HG03103 (cell line): ENCODE measurements around the gene MYO16.

Experiments
- ATAC-seq: cut with Tn5 transposase; IDR thresholded peaks from one replicate; pipeline ENCODE4 v1.9.1; 2021; ENCODE audit warnings: low read depth; ENCODE audit not compliant: unreplicated experiment

Gene MYO16

DNA sequence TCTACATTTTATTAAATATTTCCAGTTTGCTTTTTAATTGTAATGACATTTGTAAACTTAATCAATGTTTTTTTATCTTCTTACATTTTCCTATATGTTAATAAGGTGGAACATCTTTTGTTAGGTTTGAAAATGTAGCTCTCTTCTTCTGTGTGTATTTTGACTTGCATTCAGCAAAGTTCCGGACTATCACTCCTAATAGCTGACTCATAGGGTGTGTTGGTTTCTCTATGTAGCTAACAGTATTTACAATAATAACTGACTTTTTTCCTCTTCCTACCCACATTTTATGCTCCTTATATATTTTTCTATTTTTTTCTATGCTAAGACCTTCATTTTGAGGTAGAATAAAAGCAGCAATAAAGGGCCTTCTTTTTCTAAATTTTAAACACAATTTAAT lies 28.1 kb downstream of the MYO16 start:
- ATAC-seq, result no peak

GRCh38 chr13:108662528-108662927 lies 33.1 kb downstream of the MYO16 start:
- no peak for ATAC-seq

DNA sequence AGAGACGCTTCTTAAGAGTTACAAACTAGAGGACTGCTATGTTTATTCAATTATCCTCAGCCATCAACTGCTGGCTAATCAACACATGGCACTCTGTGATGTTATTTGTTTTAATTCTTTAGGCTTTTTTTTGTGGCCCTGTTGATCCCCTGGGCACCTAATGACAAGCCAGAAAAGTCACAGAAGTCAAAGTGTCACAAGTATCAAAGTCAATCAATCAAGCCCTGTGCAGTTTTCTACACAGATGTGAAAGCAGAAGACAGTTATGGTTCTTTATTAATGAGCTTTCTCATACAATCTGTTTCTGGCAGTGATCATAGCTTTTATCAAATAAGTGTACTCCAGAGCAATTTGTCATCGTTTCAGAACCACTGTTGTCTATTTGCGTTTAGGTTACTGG lies 34.3 kb downstream of the MYO16 start:
- no peak for ATAC-seq

DNA sequence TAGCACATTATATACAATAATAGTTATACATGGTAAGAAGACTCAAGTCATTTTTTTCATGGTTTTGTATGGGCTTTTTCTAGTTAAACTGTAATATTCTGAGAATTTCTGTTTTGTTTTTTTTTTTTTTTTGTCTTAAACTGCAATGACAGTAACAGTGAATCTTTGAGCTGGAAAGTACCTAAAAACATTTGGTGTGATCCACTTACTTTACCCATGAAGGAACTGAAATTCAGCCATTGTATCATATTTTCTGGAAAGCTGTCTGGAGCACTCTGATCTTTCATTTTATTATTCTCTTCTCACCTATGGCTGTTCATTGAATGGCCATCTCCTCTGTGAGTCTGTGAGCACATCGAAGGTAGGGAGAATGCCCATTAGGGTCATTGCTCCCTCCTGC lies 37.8 kb downstream of the MYO16 start:
- no peak for ATAC-seq

DNA sequence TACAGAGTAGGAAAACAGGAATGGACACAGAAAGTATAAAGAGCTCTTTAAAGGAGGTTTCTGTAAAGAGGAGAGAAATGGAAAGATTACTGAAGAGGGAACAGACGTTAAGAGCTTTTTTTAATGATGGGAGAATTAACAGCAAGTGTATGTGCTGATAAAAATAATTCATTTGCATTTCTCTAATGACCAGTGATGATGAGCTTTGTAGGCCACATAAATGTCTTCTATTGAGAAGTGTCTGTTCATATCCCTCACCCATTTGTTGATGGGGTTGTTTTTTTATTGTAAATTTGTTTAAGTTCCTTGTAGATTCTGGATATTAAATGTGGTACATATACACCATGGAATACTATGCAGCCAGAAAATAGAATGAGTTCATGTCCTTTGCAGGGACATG lies 40.0 kb downstream of the MYO16 start:
- no peak for ATAC-seq

DNA sequence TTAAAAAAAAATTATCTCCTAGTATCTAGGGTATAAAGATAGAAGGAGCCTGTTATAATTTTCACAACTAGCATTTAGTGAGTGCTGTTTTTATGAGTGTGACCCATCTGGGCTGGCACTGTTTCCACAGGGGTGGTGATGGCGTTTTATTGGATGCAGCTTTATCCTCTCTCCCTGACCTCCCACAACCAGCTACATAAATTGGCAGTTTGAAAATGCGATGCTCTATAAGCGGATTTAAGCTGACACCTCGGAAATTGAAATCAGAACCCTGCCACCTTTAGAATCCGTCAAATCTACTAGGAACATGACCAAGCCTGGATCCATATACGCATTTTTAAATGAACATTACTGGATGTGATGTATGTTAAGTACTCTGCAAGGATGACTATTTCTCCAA lies 44.9 kb downstream of the MYO16 start:
- no peak for ATAC-seq

DNA sequence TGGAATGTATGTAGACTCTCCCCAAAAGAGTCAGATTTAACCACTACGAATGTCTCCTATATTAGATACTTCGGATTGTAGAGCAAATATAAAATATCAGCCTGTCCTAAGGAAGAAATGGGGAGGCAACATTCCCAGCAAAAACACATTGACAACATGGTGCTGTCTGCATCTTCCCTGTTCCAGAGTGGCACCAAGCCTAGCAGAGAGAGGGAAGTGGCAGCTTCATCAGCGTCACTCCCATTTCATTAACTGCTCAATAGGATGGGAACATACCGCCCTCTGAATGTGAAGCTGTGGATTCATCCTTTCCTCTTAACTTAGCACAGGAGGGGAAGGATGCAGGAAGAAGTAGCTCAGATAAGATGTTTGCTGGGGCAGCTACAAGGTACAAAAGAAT lies 45.4 kb downstream of the MYO16 start:
- no peak for ATAC-seq

DNA sequence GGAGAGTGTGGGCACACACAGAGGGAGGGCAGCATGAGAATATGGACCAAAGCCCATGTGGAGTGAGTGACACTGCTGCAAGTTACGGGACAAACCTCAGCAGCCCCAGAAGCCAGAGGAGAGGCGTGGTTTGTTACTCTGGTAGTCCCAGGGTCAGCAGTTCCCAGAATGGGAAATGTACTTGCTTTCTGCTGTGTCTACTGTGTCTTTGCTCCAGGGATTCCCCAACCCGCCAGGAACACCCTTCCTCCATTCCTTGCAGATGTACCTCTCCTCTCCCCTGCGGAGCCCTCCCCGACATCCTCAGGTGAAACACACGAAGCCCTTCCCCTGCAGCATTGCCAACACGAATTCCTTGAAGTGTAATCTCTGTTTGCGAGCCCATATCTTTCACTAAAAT lies 47.2 kb downstream of the MYO16 start:
- ATAC-seq, result no peak

GRCh38 chr13:108677806-108678205 lies 48.4 kb downstream of the MYO16 start:
- no peak for ATAC-seq

DNA sequence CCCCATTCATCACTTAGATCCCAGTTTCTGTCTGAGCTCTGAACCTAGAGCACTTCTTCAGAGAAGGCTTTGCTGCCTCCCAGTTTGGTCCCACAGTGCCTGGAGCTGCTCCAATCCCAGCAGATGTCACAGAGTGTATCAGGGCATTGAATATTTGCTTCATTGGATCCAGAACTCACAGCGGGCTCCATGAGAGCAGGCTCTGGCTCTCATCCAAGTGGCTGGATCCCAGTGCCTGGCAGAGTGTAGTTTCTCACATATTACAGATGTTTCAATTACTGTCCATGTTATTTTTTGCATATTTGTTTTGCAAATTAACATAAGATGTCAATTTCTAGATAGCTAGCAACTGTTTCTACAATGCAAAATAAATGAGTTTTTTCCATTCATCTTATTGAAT lies 50.6 kb downstream of the MYO16 start:
- ATAC-seq, result no peak

DNA sequence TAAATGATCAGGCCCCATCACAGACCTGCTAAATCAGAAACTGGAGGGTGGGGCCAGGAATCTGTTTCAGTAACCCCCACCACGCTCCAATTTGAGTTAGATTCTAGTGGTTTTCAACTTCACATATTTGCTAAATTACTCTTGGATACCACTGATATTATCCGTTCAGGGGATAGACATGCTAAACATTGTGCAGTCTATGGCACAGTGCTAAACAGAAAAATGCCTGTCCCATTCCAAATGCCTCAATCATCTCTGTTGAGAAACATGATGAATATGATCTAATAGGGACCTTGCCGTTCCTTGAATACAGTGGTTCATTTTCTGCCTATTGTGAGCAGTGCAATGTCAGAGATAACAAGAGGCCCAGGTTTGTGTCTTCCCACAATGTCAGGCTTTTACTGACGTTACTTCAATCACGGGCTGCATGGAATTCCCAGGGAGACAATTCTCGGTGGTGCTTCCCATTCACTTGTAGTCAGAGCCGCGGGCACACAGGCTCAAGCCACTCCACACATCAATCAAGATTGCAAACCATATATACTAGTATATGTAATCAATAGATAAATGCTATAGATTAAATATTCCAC lies 52.7 kb downstream of the MYO16 start:
- no peak for ATAC-seq

- no peak for ATAC-seq
Observed at GRCh38 chr13:108682714-108683113, 53.3 kb downstream of the MYO16 start.

DNA sequence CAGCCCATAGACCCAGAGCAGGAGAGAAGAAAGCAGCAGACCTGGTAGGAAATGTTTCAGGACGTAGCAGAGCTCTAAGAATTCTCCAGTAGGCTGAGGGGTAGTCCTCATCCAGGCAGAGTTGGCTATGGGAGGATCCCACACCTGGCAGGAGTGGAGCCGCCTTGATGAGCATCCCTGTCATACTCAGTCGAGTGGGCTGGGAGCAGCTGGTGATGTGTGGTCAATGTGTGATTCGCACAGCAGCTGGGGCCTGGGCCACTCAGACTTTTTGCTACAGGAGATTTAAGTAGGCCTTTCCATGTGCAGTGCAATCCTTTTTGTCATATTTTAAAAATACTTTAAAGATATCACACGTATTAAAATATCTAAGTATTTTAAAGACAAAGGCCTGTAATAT lies 56.6 kb downstream of the MYO16 start:
- ATAC-seq, result no peak

DNA sequence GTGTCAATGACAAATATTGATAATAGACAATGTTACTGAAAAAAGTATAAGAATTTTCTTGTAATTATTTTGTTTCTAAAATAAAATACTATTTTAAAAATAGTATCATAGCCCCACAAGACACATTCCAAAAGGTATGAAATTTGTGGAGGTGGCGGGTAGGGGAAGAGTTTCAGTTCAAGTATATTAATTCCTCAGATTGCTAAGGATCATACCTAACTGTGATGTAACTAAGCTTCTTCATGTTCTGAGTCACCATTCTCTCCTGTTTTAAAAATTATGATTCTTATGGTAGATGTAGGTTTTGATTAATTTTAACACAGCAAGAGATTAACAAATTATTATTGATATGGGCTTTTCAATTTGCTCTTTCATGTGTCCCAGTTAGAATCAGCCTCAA lies 61.3 kb downstream of the MYO16 start:
- ATAC-seq, result no peak

DNA sequence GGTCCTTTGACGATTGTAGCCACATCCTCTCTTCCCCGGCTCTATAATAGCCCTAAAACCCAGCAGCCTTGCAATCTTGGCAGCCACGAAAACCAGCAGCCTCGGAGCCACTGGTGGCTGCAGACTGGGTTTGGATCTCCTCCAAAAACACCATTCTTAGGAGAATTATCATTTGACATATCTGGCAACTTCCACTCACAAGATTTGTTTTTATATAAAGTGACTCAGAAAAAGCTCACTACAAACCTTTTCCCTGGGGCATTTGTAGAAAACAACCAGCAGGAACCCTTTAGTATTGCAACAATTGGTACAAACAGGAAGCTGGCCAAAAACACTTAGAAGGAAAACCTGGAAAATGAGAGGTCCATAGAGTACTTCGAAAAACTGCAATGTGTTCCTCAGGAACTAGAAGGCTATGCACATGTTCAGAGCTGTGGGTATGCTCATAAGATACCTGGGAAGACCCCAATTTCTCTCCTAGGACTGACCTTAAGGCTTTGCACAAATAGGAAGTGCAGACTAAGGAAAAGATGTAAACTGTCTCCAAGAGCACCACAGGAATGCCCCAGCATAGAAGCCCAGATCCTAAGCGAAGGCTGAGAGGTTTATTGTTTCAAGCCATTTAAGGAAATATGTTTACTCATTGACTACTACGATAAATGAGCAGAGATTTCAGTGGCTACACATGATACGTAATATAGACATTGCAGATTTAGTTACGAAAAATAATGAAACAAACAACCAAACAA lies 71.2 kb downstream of the MYO16 start:
- no peak for ATAC-seq

DNA sequence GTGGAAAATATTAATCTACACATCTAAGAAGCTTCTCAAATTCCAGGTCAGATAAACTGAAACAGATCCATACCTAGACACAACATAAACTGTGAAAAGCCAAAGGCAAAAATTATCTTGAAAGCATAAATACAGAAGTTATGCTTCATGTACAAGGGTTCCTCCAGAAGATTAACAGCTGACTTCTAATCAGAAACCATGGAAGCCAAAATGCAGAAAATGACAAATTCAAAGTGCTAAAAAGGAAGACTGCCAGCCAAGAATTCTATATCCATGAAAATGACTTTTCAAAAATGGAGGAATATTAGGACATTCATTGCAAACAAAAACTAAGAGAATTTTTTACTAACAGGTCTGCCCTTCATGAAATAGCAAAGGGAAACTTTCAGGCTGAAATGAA lies 72.8 kb downstream of the MYO16 start:
- no peak for ATAC-seq

GRCh38 chr13:108705031-108705430 lies 75.6 kb downstream of the MYO16 start:
- ATAC-seq, result no peak

DNA sequence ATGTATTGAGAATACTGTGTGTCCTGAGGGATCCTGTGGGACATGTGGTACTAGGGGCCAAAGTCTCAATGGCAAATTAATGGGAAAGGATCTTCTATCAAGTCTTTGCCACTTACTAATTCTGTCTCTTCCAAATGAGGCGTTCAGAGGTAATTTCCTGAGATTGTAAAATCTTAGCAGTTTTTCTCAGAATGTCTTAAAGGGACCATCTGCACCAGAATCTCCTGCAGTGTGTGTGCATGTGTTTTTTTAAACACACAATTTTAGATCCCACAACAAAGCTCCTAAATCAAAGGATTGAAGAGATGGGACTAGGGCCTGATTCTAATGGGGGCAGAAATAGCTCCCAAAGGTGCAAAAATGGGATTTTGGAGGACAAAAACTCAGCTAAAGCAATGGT lies 78.2 kb downstream of the MYO16 start:
- no peak for ATAC-seq

DNA sequence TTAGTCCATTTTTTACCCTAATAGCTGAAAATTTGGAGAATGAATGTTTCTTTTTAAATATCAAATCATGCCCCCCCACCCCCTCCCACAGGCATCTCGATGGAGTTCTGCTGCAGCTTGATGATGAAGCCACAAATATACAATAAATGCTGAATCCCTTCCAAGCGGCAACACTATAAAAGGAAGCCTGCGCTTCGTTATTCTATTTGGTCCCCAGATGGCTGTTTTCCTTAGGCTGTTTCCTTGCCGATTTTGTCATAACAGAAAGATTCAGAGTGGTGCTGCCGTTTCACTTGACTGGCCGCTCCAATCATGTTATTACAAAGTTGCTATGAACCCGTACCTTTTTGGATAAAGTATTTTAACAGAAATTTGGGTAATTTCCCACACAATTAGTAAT lies 79.5 kb downstream of the MYO16 start:
- ATAC-seq, result no peak

GRCh38 chr13:108711386-108711785 lies 82.0 kb downstream of the MYO16 start:
- ATAC-seq, result no peak

DNA sequence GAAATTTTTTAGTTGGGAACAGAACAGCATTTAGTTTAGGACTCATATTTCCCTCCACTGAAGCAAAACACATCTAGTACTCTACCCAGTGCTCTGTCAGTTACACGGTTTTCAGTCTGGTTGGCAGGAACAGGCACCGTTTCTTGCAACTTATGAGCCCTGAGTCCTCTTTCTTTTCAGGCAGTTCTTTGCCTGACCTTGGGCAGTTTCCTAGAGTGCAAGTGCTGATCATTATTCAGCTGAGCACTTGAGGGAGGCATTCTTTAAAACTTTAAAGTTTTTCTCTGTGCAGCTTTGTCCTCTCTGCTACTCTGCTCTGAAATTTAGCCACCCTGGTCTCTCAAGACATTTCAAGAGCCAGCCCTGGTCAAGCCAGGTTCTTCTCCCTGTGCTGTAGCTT lies 96.1 kb downstream of the MYO16 start:
- no peak for ATAC-seq

DNA sequence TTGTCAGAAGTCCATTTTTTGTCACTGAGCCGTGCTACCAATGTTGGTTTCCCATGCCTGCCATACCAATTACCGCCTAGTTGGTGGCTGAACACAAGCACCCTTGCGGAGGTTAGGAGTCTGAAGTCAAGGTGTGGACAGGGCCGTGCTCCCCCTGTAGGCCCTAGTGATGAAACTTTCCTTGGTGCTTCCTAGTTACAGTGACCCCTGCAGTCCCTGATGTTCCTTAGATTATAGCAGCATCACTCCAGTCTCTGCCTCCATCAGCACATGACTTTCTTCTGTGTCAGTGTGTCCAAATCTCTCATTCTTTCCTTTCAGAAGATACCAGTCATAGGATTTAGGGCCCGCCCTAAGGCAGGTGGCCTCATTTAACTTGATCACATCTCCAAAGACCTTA lies 99.0 kb downstream of the MYO16 start:
- no peak for ATAC-seq
